Keratinocyte (primary cell): ENCODE data around the gene NEGR1. TPM values are rescaled to one million over a fixed set of nuclear protein-coding genes. Genes with fewer than 3 reads are reported as not detected.

ENCODE experiments used
- DNase-seq: peaks from one replicate; pipeline ENCODE4 v3.0.0-alpha.2; 2011; ENCODE audit warnings: low read depth, missing footprints, low spot score
- FAIRE-seq: peaks from 2 replicates; lab custom pipeline; 2011; peaks lifted over from hg19 to GRCh38; lab: Jason Lieb, UNC
- H2AFZ ChIP-seq: 2 replicates; pipeline ENCODE4 v1.6.0; 2012; ENCODE audit warnings: low read length, control low read depth, inconsistent platforms; ENCODE audit not compliant: control insufficient read depth
- H3K27ac ChIP-seq: 2 replicates; pipeline ENCODE4 v1.5.1; 2011; ENCODE audit warnings: low read length; ENCODE audit not compliant: control insufficient read depth, insufficient read depth
- H3K27me3 ChIP-seq: 3 replicates; pipeline ENCODE4 v1.6.0; 2011; ENCODE audit warnings: low read length; ENCODE audit not compliant: control insufficient read depth, insufficient read depth; ENCODE audit errors: extremely low read depth
- H3K36me3 ChIP-seq, 2 experiments: 2 replicates in 1 of 2; 3 replicates in 1 of 2; pipeline ENCODE4 v1.5.1; 2011; ENCODE audit warnings: low read length in 2 of 2, mild to moderate bottlenecking in 1 of 2; ENCODE audit not compliant: control insufficient read depth in 2 of 2, insufficient read depth in 2 of 2; ENCODE audit errors: extremely low read depth in 1 of 2
- H3K4me1 ChIP-seq: 3 replicates; pipeline ENCODE4 v1.5.1; 2011; ENCODE audit warnings: low read length; ENCODE audit not compliant: control insufficient read depth, insufficient read depth; ENCODE audit errors: extremely low read depth
- H3K4me2 ChIP-seq: 3 replicates; pipeline ENCODE4 v1.6.0; 2011; ENCODE audit warnings: low read depth, low read length; ENCODE audit not compliant: control insufficient read depth, insufficient read depth; ENCODE audit errors: extremely low read depth
- H3K4me3 ChIP-seq, 3 experiments: fragments of 200-600 bp in 1 of 3; sonication (generic) in 1 of 3; 2 replicates in 2 of 3; 3 replicates in 1 of 3; pipeline ENCODE4 v1.5.1; 2011 to 2016; ENCODE audit warnings: low read length in 3 of 3, mild to moderate bottlenecking in 3 of 3, control low read depth in 2 of 3, inconsistent platforms in 1 of 3, low read depth in 1 of 3, mixed read lengths in 1 of 3, mixed run types in 1 of 3, moderate library complexity in 1 of 3; ENCODE audit not compliant: control insufficient read depth in 2 of 3, insufficient read depth in 2 of 3; ENCODE audit errors: extremely low read depth in 1 of 3
- H3K79me2 ChIP-seq: 2 replicates; pipeline ENCODE4 v1.6.0; 2012; ENCODE audit warnings: low read length; ENCODE audit not compliant: control insufficient read depth, insufficient read depth
- H3K9ac ChIP-seq: 3 replicates; pipeline ENCODE4 v1.6.0; 2011; ENCODE audit warnings: low read length; ENCODE audit not compliant: control insufficient read depth, insufficient read depth; ENCODE audit errors: extremely low read depth
- H3K9me1 ChIP-seq: 3 replicates; pipeline ENCODE4 v1.6.0; 2011; ENCODE audit warnings: low read length; ENCODE audit not compliant: control insufficient read depth, insufficient read depth; ENCODE audit errors: extremely low read depth
- H3K9me3 ChIP-seq: 2 replicates; pipeline ENCODE4 v1.5.1; 2012; ENCODE audit warnings: low read depth, low read length; ENCODE audit not compliant: control insufficient read depth
- H4K20me1 ChIP-seq: 3 replicates; pipeline ENCODE4 v1.6.0; 2011; ENCODE audit warnings: low read length; ENCODE audit not compliant: control insufficient read depth, insufficient read depth; ENCODE audit errors: extremely low read depth
- EZH2 ChIP-seq: IDR thresholded peaks from one replicate; pipeline ENCODE4 v1.6.1; 2012; ENCODE audit warnings: inconsistent platforms, mild to moderate bottlenecking, low read length, moderate library complexity
- dilution Hi-C: fragments of 300-500 bp; cut with MboI; formaldehyde crosslinking; loops from one replicate; pipeline ENCODE4 v1.7.0; 2020; ENCODE audit warnings: low sequenced_read_pairs; ENCODE audit not compliant: extremely low pct_ligation_motif_present
- polyA plus RNA-seq, 5 experiments: library from polyadenylated mRNA; depleted of rRNA in 3 of 5; stranded (reverse) in 3 of 5; stranded (forward) in 1 of 5; unstranded in 1 of 5; fragments of >200 nt; gene quantifications; 1 replicate in 1 of 5; 2 replicates in 3 of 5; 3 replicates in 1 of 5; pipeline versions ENCODE4 v1.2.1 to v1.2.3, GENCODE V29; 2011 to 2012; ENCODE audit warnings: missing spikeins in 2 of 5, low read depth in 1 of 5, low replicate concordance in 1 of 5
- TF ChIP-seq, protein P1 (sequence below), 3 experiments: IDR thresholded peaks in 1 of 3; conservative IDR thresholded peaks in 1 of 3; optimal IDR thresholded peaks in 1 of 3; 2 replicates in 2 of 3; 3 replicates in 1 of 3; pipeline versions ENCODE3 to v1.5.1; 2011; ENCODE audit warnings: low read length in 3 of 3, mild to moderate bottlenecking in 3 of 3, moderate library complexity in 2 of 3, control low read depth in 1 of 3, inconsistent platforms in 1 of 3; ENCODE audit not compliant: insufficient read depth in 2 of 3; ENCODE audit errors: extremely low read depth in 1 of 3

Gene NEGR1
- polyA plus RNA-seq, 1 donor (not counting 4 experiments of a cell fraction or from before 2014, with no cell fraction given): 1.6 TPM

DNA sequence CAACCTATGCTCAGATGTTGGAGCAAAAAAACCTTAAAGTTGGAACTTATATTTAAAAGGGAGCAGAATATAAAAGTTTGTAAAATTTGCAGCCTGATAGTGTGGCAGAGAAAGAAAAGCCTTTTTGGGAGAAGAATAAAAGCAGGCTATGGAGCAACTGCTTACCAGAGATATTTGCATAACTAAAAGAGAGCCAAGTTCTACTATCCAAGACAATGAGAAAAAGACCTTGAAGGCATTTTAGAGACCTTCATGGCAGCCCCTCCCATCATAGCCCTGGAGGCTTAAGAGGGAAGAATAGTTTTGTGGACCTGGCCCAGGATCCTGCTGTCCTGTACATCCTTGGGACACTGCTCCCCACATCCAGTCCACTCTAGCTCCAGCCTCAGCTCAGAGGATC, 889.0 kb downstream of the NEGR1 start:
- no peak overlapping the region for H3K27ac ChIP-seq
- H3K4me2 ChIP-seq: no peak overlapping the region
- dilution Hi-C loops: no loop called here
- TF ChIP-seq, protein P1, sequence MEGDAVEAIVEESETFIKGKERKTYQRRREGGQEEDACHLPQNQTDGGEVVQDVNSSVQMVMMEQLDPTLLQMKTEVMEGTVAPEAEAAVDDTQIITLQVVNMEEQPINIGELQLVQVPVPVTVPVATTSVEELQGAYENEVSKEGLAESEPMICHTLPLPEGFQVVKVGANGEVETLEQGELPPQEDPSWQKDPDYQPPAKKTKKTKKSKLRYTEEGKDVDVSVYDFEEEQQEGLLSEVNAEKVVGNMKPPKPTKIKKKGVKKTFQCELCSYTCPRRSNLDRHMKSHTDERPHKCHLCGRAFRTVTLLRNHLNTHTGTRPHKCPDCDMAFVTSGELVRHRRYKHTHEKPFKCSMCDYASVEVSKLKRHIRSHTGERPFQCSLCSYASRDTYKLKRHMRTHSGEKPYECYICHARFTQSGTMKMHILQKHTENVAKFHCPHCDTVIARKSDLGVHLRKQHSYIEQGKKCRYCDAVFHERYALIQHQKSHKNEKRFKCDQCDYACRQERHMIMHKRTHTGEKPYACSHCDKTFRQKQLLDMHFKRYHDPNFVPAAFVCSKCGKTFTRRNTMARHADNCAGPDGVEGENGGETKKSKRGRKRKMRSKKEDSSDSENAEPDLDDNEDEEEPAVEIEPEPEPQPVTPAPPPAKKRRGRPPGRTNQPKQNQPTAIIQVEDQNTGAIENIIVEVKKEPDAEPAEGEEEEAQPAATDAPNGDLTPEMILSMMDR (optimal IDR thresholded peaks at IDR 0.05 in 1 of 3, IDR thresholded peaks at IDR 0.05 in 1 of 3, conservative IDR thresholded peaks at IDR 0.05 in 1 of 3; ENCODE audit: extremely low read depth in 1 of 3, insufficient read depth in 2 of 3, low read length in 3 of 3): no peak
- no peak for TF ChIP-seq EZH2
- H4K20me1 ChIP-seq: no peaks in the 10 kb centered on the region
- H3K36me3 ChIP-seq: no peaks in the 10 kb centered on the region
- DNase-seq (no peak), FAIRE-seq (no peak)
- H3K4me3 ChIP-seq: no peak overlapping the region
- H3K79me2 ChIP-seq: no peaks in the 10 kb centered on the region
- no peaks in the 10 kb centered on the region for H3K9me3 ChIP-seq
- H3K4me1 ChIP-seq: no peaks in the 10 kb centered on the region
- no peak overlapping the region for H3K9ac ChIP-seq
- no peak overlapping the region for H2AFZ ChIP-seq
- H3K9me1 ChIP-seq: no peaks in the 10 kb centered on the region
- no peaks in the 10 kb centered on the region for H3K27me3 ChIP-seq

DNA sequence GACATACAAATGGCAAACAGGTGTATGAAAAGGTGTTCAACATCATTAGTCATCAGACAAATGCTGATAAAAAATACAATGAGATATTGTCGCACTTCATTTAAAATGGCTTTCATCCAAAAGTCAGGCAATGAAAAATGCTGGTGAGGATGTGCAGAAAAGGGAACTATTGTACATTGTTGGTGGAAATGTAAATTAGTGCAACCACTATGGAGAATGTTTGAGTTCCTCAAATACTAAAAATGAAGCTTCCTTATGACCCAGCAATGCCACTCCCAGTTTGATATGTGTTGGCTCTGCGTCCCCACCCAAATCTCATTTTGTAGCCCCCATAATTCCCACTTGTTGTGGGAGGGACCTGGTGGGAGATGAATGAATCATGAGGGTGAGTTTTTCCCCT, 891.8 kb downstream of the NEGR1 start:
- no peaks in the 10 kb centered on the region for H3K36me3 ChIP-seq
- no peaks in the 10 kb centered on the region for H3K27me3 ChIP-seq
- H3K4me3 ChIP-seq: no peak overlapping the region
- no peaks in the 10 kb centered on the region for H3K9me1 ChIP-seq
- no peaks in the 10 kb centered on the region for H3K4me1 ChIP-seq
- FAIRE-seq (no peak), DNase-seq (no peak)
- H3K4me2 ChIP-seq: no peak overlapping the region
- H2AFZ ChIP-seq: no peak overlapping the region
- H3K79me2 ChIP-seq: no peaks in the 10 kb centered on the region
- no peak overlapping the region for H3K27ac ChIP-seq
- TF ChIP-seq EZH2: no peak
- TF ChIP-seq, protein P1 (optimal IDR thresholded peaks at IDR 0.05 in 1 of 3, IDR thresholded peaks at IDR 0.05 in 1 of 3, conservative IDR thresholded peaks at IDR 0.05 in 1 of 3; ENCODE audit: extremely low read depth in 1 of 3, insufficient read depth in 2 of 3, low read length in 3 of 3): no peak
- H3K9ac ChIP-seq: no peak overlapping the region
- dilution Hi-C loops: no loop called here
- H3K9me3 ChIP-seq: no peaks in the 10 kb centered on the region
- no peaks in the 10 kb centered on the region for H4K20me1 ChIP-seq
